HepG2 (cell line): Measurements from ENCODE around the gene ANXA2. TPM values are rescaled to one million over a fixed set of nuclear protein-coding genes. Genes with fewer than 3 reads are reported as not detected.

Experiments
- ATF7-NPFF ChIP-seq: sonication (generic); formaldehyde crosslinking; IDR thresholded peaks from 2 replicates; pipeline ENCODE4 v1.8.1; 2023; ENCODE audit warnings: mild to moderate bottlenecking, low read depth, missing genetic modification reagents, moderate library complexity
- GLI4 ChIP-seq: sonication (generic); formaldehyde crosslinking; IDR thresholded peaks from 2 replicates; pipeline ENCODE4 v1.5.1; 2020; ENCODE audit warnings: missing genetic modification reagents, mild to moderate bottlenecking, moderate library complexity, borderline replicate concordance
- MAZ ChIP-seq, 2 experiments: sonication (generic) in 1 of 2; formaldehyde crosslinking in 1 of 2; IDR thresholded peaks; 2 replicates each; pipeline versions ENCODE4 v1.5.0 to v1.6.1; 2012 to 2020; ENCODE audit warnings: low read depth in 2 of 2, mild to moderate bottlenecking in 2 of 2, borderline replicate concordance in 1 of 2, improper control_type of control experiment in 1 of 2, low read length in 1 of 2, missing genetic modification reagents in 1 of 2, moderate library complexity in 1 of 2
- NFKBIZ ChIP-seq: IDR thresholded peaks from 2 replicates; pipeline ENCODE4 v1.6.1; 2018; ENCODE audit warnings: missing genetic modification reagents, missing compliant biosample characterization
- RARG ChIP-seq: sonication (generic); formaldehyde crosslinking; IDR thresholded peaks from 2 replicates; pipeline ENCODE4 v1.4.0; 2020; ENCODE audit warnings: low read depth, mild to moderate bottlenecking, missing genetic modification reagents
- SRSF1 ChIP-seq: fragments of 200-400 bp; formaldehyde crosslinking; optimal IDR thresholded peaks from 2 replicates; pipeline ENCODE3; 2017; ENCODE audit warnings: mild to moderate bottlenecking, low read depth, low read length, moderate library complexity
- TCF7 ChIP-seq: sonication (generic); IDR thresholded peaks from 2 replicates; pipeline ENCODE4 v1.6.1; 2016; ENCODE audit warnings: antibody characterized with exemption, low read depth
- TOE1 ChIP-seq: sonication (generic); formaldehyde crosslinking; IDR thresholded peaks from 2 replicates; pipeline ENCODE4 v1.4.0; 2020; ENCODE audit warnings: mild to moderate bottlenecking, missing genetic modification reagents
- ZNF101 ChIP-seq: sonication (generic); formaldehyde crosslinking; IDR thresholded peaks from 2 replicates; pipeline ENCODE4 v1.4.0; 2020; ENCODE audit warnings: mild to moderate bottlenecking, low read depth, missing genetic modification reagents, borderline replicate concordance
- ZNF234 ChIP-seq: sonication (generic); formaldehyde crosslinking; conservative IDR thresholded peaks from 2 replicates; pipeline ENCODE4 v1.5.1; 2020; ENCODE audit warnings: mild to moderate bottlenecking, missing genetic modification reagents
- ZNF264 ChIP-seq: sonication (generic); formaldehyde crosslinking; IDR thresholded peaks from 2 replicates; pipeline ENCODE4 v1.4.0; 2020; ENCODE audit warnings: missing genetic modification reagents
- ZNF274 ChIP-seq: sonication (generic); formaldehyde crosslinking; IDR thresholded peaks from 2 replicates; pipeline ENCODE4 v1.5.1; 2020; ENCODE audit warnings: mild to moderate bottlenecking, missing genetic modification reagents
- ZNF501 ChIP-seq: sonication (generic); formaldehyde crosslinking; IDR thresholded peaks from 2 replicates; pipeline ENCODE4 v1.5.1; 2020; ENCODE audit warnings: mild to moderate bottlenecking, moderate library complexity, missing genetic modification reagents
- ZNF567 ChIP-seq: sonication (generic); formaldehyde crosslinking; IDR thresholded peaks from 2 replicates; pipeline ENCODE4 v1.8.1; 2023; ENCODE audit warnings: mild to moderate bottlenecking, missing genetic modification reagents, borderline replicate concordance
- ZNF616 ChIP-seq: sonication (generic); formaldehyde crosslinking; IDR thresholded peaks from 2 replicates; pipeline ENCODE4 v1.5.0; 2020; ENCODE audit warnings: low read depth, mild to moderate bottlenecking, missing genetic modification reagents
- ZNF782 ChIP-seq: sonication (generic); formaldehyde crosslinking; IDR thresholded peaks from 2 replicates; pipeline ENCODE4 v1.4.0; 2020; ENCODE audit warnings: missing genetic modification reagents, mild to moderate bottlenecking, borderline replicate concordance
- ZNF850 ChIP-seq: sonication (generic); formaldehyde crosslinking; conservative IDR thresholded peaks from 2 replicates; pipeline ENCODE4 v1.9.0; 2021; ENCODE audit warnings: mild to moderate bottlenecking, missing genetic modification reagents
- polyA plus RNA-seq, 8 experiments: library from polyadenylated mRNA; depleted of rRNA in 3 of 8; stranded (reverse) in 7 of 8; unstranded in 1 of 8; fragments of >200 nt; fragmentation: Illumina TruSeq in 4 of 8; extraction: Trizol in 4 of 8; gene quantifications; 2 replicates each; pipeline versions ENCODE4 v1.2.1 to v1.2.3, GENCODE V29; 2011 to 2016; ENCODE audit warnings: low read depth in 4 of 8, missing spikeins in 1 of 8, mixed read lengths in 1 of 8; ENCODE audit not compliant: insufficient read depth in 1 of 8
- total RNA-seq, 5 experiments: library from RNA; depleted of rRNA; stranded (reverse); fragments of >200 nt; fragmentation: Illumina TruSeq; extraction: Trizol; gene quantifications; 2 replicates each; pipeline ENCODE4 v1.2.3, GENCODE V29; 2016; ENCODE audit warnings: low read depth in 1 of 5
- TF ChIP-seq, protein P1 (sequence below): sonication (generic); formaldehyde crosslinking; IDR thresholded peaks from 2 replicates; pipeline ENCODE4 v1.4.0; 2020; ENCODE audit warnings: low read depth, mild to moderate bottlenecking, missing genetic modification reagents
- TF ChIP-seq, protein P2 (sequence below): sonication (generic); formaldehyde crosslinking; IDR thresholded peaks from 2 replicates; pipeline ENCODE4 v1.4.0; 2020; ENCODE audit warnings: missing genetic modification reagents, borderline replicate concordance
- TF ChIP-seq, protein P3 (sequence below): IDR thresholded peaks from 2 replicates; pipeline ENCODE4 v1.6.1; 2016; ENCODE audit warnings: low read depth, borderline replicate concordance
- TF ChIP-seq, protein P4 (sequence below): IDR thresholded peaks from 2 replicates; pipeline ENCODE4 v1.6.1; 2012; ENCODE audit warnings: low read depth, low read length, improper control_type of control experiment

Gene ANXA2
- total and polyA plus RNA-seq, 2 of the 13 experiments (the other 11 are each of a cell fraction or from before 2014, with no cell fraction given): 196 to 613 TPM

DNA sequence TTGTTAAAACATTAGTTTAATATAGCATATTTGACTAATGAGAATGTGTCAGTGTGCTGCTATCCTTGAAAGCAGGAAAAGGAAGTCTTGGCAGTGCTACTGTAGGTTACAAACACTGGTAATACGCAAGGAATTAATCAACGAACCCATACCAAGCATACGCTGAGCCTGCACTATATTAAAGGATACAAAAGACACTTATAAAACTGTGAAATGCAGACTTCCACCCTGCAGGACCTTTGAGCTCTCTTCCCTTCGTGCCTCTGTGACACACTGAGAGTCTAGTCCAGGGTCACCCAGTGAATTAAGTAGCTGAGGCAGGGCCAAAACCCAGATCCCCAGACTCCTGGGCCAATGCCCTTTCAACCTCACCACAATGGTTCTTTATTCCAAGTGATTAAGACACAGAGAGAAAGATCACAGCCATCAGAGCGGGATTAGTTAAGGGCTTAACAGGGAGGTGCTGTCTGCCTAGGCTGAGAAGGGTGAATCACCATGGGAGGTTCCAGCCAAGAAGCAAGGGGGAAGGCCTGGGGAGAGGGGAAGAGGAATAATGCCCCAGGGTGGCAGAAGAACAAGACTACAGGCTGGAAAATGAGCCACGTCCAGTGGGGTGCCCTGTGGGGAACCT is 6.8 kb downstream of the ANXA2 start (continued):
- TF ChIP-seq, protein P1, sequence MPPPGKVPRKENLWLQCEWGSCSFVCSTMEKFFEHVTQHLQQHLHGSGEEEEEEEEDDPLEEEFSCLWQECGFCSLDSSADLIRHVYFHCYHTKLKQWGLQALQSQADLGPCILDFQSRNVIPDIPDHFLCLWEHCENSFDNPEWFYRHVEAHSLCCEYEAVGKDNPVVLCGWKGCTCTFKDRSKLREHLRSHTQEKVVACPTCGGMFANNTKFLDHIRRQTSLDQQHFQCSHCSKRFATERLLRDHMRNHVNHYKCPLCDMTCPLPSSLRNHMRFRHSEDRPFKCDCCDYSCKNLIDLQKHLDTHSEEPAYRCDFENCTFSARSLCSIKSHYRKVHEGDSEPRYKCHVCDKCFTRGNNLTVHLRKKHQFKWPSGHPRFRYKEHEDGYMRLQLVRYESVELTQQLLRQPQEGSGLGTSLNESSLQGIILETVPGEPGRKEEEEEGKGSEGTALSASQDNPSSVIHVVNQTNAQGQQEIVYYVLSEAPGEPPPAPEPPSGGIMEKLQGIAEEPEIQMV: no peak
- TF ChIP-seq TOE1 (CRISPR knock-in tag) (no peak), MAZ (IDR thresholded peaks at IDR 0.05; ENCODE audit: borderline replicate concordance, low read depth, low read length) (no peak), MAZ (CRISPR knock-in tag; IDR thresholded peaks at IDR 0.05; ENCODE audit: low read depth) (no peak), ZNF101 (CRISPR knock-in tag) (no peak), RARG (CRISPR knock-in tag) (no peak), ZNF616 (CRISPR knock-in tag) (no peak), ZNF567 (no peak), ZNF501 (no peak), TCF7 (peak; percentile 32), ZNF264 (CRISPR knock-in tag) (no peak), ZNF782 (CRISPR knock-in tag) (no peak), ATF7-NPFF (CRISPR knock-in tag) (no peak), NFKBIZ (CRISPR knock-in tag) (no peak), GLI4 (CRISPR knock-in tag) (no peak), ZNF850 (CRISPR knock-in tag) (no peak), SRSF1 (no peak), ZNF234 (CRISPR knock-in tag) (no peak), ZNF274 (no peak)
- TF ChIP-seq, protein P2, sequence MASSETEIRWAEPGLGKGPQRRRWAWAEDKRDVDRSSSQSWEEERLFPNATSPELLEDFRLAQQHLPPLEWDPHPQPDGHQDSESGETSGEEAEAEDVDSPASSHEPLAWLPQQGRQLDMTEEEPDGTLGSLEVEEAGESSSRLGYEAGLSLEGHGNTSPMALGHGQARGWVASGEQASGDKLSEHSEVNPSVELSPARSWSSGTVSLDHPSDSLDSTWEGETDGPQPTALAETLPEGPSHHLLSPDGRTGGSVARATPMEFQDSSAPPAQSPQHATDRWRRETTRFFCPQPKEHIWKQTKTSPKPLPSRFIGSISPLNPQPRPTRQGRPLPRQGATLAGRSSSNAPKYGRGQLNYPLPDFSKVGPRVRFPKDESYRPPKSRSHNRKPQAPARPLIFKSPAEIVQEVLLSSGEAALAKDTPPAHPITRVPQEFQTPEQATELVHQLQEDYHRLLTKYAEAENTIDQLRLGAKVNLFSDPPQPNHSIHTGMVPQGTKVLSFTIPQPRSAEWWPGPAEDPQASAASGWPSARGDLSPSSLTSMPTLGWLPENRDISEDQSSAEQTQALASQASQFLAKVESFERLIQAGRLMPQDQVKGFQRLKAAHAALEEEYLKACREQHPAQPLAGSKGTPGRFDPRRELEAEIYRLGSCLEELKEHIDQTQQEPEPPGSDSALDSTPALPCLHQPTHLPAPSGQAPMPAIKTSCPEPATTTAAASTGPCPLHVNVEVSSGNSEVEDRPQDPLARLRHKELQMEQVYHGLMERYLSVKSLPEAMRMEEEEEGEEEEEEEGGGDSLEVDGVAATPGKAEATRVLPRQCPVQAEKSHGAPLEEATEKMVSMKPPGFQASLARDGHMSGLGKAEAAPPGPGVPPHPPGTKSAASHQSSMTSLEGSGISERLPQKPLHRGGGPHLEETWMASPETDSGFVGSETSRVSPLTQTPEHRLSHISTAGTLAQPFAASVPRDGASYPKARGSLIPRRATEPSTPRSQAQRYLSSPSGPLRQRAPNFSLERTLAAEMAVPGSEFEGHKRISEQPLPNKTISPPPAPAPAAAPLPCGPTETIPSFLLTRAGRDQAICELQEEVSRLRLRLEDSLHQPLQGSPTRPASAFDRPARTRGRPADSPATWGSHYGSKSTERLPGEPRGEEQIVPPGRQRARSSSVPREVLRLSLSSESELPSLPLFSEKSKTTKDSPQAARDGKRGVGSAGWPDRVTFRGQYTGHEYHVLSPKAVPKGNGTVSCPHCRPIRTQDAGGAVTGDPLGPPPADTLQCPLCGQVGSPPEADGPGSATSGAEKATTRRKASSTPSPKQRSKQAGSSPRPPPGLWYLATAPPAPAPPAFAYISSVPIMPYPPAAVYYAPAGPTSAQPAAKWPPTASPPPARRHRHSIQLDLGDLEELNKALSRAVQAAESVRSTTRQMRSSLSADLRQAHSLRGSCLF (CRISPR knock-in tag): no peak
- TF ChIP-seq, protein P3, sequence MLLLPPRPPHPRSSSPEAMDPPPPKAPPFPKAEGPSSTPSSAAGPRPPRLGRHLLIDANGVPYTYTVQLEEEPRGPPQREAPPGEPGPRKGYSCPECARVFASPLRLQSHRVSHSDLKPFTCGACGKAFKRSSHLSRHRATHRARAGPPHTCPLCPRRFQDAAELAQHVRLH (CRISPR knock-in tag): no peak
- TF ChIP-seq, protein P4, sequence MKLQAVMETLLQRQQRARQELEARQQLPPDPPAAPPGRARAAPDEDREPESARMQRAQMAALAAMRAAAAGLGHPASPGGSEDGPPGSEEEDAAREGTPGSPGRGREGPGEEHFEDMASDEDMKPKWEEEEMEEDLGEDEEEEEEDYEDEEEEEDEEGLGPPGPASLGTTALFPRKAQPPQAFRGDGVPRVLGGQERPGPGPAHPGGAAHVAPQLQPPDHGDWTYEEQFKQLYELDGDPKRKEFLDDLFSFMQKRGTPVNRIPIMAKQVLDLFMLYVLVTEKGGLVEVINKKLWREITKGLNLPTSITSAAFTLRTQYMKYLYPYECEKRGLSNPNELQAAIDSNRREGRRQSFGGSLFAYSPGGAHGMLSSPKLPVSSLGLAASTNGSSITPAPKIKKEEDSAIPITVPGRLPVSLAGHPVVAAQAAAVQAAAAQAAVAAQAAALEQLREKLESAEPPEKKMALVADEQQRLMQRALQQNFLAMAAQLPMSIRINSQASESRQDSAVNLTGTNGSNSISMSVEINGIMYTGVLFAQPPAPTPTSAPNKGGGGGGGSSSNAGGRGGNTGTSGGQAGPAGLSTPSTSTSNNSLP: peak; percentile 40; the same call in 1 of the 2 replicates
